BE2C (cell line): Measurements from ENCODE around the gene TRPM5.

Experiments used
- DNase-seq: peaks from one replicate; pipeline ENCODE4 v3.0.0-alpha.2; 2020
- H3K27me3 ChIP-seq: fragments of 250-450 bp; sonication (Bioruptor Pico); 2 replicates; pipeline ENCODE4 v1.5.1; 2020; ENCODE audit warnings: mild to moderate bottlenecking
- H3K36me3 ChIP-seq: fragments of 250-450 bp; sonication (Bioruptor Pico); 2 replicates; pipeline ENCODE4 v1.5.1; 2020; ENCODE audit warnings: mild to moderate bottlenecking
- H3K4me1 ChIP-seq: fragments of 250-450 bp; sonication (Bioruptor Pico); 2 replicates; pipeline ENCODE4 v1.5.1; 2020
- H3K4me3 ChIP-seq: 2 replicates; pipeline ENCODE4 v1.5.1; 2011; ENCODE audit warnings: low read depth, low read length
- H3K9me3 ChIP-seq: fragments of 250-450 bp; sonication (Bioruptor Pico); 2 replicates; pipeline ENCODE4 v1.5.1; 2020
- TF ChIP-seq, protein P1 (sequence below): IDR thresholded peaks from 2 replicates; pipeline ENCODE4 v1.5.1; 2012; ENCODE audit warnings: mild to moderate bottlenecking, low read depth, low read length

The TRPM5 gene

DNA sequence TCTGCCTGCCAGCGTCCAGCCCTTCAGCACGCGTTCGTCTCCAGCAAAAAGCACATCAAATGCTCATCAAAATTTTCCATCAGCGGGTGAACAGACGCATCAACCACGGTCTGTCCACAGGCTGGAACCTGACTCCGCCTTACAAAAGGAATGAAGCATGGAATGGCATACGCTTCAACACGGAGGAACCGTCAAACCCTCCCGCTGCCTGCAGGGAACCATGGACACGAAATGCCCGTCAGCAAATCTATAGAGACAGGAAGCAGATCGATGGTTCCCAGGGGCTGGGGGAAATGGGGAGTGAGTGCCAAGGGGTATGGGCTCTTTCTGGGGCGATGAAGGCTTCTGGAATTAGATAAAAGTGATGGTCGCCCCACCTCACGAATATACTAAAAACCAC is 27.5 kb downstream of the TRPM5 start:
- no peaks in the 10 kb centered on the region for H3K27me3 ChIP-seq
- no peaks in the 10 kb centered on the region for H3K36me3 ChIP-seq
- DNase-seq: no peak
- H3K4me3 ChIP-seq: no peak overlapping the region
- no peaks in the 10 kb centered on the region for H3K4me1 ChIP-seq
- no peaks in the 10 kb centered on the region for H3K9me3 ChIP-seq
- TF ChIP-seq, protein P1, sequence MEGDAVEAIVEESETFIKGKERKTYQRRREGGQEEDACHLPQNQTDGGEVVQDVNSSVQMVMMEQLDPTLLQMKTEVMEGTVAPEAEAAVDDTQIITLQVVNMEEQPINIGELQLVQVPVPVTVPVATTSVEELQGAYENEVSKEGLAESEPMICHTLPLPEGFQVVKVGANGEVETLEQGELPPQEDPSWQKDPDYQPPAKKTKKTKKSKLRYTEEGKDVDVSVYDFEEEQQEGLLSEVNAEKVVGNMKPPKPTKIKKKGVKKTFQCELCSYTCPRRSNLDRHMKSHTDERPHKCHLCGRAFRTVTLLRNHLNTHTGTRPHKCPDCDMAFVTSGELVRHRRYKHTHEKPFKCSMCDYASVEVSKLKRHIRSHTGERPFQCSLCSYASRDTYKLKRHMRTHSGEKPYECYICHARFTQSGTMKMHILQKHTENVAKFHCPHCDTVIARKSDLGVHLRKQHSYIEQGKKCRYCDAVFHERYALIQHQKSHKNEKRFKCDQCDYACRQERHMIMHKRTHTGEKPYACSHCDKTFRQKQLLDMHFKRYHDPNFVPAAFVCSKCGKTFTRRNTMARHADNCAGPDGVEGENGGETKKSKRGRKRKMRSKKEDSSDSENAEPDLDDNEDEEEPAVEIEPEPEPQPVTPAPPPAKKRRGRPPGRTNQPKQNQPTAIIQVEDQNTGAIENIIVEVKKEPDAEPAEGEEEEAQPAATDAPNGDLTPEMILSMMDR: no peak

DNA sequence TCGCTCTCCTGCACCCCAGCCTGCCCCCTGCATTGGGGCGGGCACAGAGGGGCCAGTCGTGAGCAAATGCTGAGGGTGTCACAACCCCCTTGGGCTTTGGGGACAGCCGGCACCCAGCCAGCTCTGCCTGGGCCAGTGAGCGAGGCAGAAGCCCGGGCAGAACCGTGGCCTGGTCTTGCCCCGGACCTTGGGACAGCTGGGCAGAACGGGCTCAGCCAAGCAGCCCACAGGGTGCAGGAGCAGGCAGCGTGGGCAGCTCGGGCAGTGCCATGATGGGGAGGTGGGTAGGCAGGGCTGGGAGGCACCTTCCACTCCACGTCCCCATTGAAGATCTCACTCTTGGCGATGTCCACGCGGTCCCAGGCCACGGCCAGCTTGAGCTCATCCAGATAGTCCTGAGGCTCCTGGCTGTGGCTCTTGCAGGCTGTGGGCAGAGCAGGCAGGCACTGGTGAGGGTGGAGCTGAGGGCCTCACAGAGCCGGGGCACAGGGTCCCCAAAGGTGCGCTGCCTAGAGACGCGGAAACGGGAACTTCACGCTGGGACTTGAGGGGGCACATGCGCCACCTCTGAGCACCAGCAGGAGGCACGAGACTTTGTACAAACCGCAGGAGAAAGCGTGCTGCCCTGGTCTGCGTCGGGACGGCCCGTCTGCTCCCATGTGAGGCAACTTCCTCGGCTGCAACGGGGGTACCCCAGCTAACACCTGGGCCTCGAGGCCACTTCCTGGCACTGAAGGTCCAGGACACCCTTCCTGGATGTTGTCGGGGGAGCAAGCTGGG is 28.5 kb downstream of the TRPM5 start:
- H3K27me3 ChIP-seq: no peaks in the 10 kb centered on the region

DNA sequence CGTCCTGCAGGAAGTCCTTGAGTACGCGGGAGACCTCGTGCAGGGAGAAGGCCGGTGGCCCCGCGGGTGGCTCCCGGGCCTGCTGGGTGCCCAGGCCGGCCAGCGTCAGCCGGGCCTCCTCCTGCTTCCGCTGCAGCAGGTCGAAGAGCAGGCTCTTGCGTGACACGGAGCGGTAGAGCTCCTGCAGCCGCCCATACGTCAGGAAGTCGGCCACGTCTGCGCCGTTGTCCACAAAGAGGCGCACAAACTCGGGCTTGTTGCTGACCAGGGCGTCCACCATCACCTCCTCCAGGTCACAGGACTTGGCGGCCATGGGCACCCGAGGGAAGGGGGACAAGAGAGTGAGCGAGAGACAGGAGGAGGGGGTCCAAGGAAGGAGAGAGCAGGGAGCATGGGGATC is 29.1 kb downstream of the TRPM5 start:
- Histone ChIP-seq H3K36me3 (no peaks in the 10 kb centered on the region), H3K4me3 (no peak overlapping the region), H3K9me3 (no peaks in the 10 kb centered on the region), H3K4me1 (peaks cover 1% of the 10 kb centered on the region), H3K27me3 (no peaks in the 10 kb centered on the region)
- TF ChIP-seq, protein P1: no peak
- no peak for DNase-seq

More for the DNA sequence above, 28.5 kb downstream of the TRPM5 start:
- Histone ChIP-seq H3K36me3 (no peaks in the 10 kb centered on the region), H3K4me1 (no peaks in the 10 kb centered on the region), H3K4me3 (no peak overlapping the region), H3K9me3 (no peaks in the 10 kb centered on the region)
- TF ChIP-seq, protein P1: 0 out of 2 replicates have a peak, but pooled peaks have one; percentile 4
- no peak for DNase-seq

GRCh38 chr11:2414616-2415015 is 29.7 kb downstream of the TRPM5 start:
- no peak overlapping the region for H3K4me3 ChIP-seq
- H3K4me1 ChIP-seq: peaks cover 7% of the 10 kb centered on the region
- DNase-seq: no peak
- H3K36me3 ChIP-seq: no peaks in the 10 kb centered on the region
- TF ChIP-seq, protein P1: no peak
- no peaks in the 10 kb centered on the region for H3K9me3 ChIP-seq
- no peaks in the 10 kb centered on the region for H3K27me3 ChIP-seq

DNA sequence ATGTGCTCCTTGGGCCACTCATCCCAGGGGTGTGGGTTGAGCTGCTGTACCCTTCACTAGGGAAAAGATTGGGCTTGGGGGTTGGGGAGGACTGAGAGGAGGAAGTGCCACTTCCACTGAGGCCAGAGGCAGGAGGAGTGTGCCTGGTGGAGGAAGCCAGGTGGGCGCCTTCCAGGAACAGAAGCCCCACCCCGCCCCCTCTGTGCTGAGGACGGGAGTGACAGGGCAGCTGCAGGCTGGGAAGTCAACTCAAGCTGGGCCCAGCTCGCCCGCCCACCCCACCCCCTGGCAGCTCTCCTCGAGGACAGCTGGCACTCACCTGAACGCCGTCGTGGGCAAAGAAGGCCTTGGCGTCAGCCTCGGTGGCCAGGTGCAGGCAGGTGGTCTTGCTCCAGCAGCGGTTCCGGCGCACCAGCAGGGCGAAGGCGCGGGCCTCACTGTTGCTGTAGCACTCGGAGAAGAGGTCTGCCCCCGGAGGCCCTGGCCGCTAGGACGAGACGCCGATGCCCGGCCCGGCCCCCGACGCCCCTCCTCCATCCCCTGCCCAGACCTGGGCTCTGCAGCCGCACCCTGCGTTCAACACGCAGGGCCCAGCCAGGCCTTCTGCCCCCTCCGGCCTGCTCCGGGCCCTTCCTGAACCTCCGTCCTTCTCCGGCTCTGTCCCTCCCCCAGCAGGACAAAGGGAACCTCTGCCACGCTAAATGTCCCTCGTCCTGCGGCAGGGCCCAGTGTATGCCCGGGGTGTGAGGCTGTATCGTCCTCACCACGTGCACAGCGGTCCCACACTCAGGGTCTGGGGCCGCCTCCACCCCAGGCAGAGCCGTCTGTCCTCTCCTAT is 30.4 kb downstream of the TRPM5 start:
- Histone ChIP-seq H3K27me3 (no peaks in the 10 kb centered on the region), H3K4me1 (peaks cover 12% of the 10 kb centered on the region), H3K4me3 (no peak overlapping the region), H3K36me3 (no peaks in the 10 kb centered on the region), H3K9me3 (no peaks in the 10 kb centered on the region)
- DNase-seq: no peak
- TF ChIP-seq, protein P1: no peak
